ENCODE measurements around the gene OR51D1.

OR51D1 gene

DNA sequence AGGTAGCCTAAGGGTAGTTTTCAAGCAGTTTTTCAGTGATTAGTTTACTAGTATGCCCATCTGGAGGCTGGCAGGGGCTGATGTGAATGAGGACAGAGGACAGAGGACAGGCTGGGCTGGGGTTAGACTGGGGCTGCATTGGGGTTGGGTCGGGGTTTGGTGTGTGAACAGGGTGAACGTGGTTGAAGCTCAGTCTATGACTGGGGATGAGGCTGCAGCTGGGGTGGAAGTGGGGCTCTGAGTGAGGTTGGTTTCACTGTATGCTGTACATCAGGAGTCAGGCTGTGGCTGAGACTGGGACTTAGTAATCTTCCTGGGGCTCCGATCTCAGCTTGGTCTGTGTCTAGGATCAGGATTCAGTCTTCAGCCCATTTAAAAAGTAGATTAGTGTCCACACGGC is 7.0 kb downstream of the OR51D1 start:
- no peak for DNase-seq (ENCODE audit: low read depth in 2 of 2)

GRCh38 chr11:4645974-4646373 is 8.7 kb downstream of the OR51D1 start:
- DNase-seq (ENCODE audit: low read depth in 2 of 2): no peak

- DNase-seq (ENCODE audit: low read depth in 2 of 2): no peak
Observed at GRCh38 chr11:4647766-4648165, 10.5 kb downstream of the OR51D1 start.

DNA sequence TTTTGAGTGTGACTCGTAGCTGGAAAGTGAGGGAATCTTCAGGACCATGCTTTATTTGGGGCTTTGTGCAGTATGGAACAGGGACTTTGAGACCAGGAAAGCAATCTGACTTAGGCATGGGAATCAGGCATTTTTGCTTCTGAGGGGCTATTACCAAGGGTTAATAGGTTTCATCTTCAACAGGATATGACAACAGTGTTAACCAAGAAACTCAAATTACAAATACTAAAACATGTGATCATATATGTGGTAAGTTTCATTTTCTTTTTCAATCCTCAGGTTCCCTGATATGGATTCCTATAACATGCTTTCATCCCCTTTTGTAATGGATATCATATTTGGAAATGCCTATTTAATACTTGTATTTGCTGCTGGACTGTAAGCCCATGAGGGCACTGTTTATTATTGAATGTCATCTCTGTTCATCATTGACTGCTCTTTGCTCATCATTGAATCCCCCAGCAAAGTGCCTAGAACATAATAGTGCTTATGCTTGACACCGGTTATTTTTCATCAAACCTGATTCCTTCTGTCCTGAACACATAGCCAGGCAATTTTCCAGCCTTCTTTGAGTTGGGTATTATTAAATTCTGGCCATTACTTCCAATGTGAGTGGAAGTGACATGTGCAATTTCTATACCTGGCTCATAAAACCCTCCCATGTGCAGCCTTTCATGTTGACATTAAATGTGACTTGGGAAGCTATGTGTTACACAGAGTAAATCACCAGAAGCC is 17.5 kb downstream of the OR51D1 start:
- DNase-seq (ENCODE audit: low read depth in 2 of 2): no peak

DNA sequence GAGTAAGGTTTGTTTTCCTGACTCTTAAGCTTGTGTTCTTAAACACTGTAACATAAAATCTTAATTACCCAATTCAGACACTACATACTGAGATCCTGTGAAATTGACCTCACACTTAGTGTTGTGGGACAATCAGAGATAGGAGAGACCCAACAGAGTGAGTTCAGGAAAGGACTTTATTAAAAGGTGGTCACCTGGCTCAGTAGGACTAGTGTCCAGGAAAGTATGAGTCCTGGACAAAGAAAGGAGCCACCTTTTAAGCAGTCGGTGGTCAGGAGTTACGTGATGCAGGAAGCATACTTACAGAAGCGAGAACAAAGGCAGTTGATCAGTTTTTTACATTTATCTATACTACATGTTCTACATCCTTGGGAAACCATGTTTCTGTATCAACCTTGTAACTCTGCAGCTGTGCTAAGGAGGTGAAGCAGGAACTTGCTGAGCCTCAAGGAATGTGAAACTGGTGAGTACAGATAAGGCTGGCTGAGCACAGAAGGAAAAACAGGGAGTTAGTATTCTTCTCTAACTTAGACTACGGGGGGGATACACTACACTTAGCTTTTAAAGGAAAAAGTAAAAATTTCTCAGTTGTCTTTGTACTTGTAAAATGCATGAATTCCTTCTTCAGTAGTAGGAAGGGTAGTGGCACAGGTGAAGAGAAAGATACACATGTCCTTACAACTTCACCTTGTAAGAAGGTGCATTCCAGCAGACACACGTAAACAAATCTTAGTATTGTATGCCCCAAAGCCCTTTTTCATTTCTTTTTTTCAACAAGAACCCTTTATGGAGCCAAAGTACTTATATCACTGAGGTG is 21.6 kb downstream of the OR51D1 start:
- DNase-seq (ENCODE audit: low read depth in 2 of 2): no peak

- no peak for DNase-seq (ENCODE audit: low read depth in 2 of 2)
Observed at GRCh38 chr11:4662876-4663275, 25.6 kb downstream of the OR51D1 start.

DNA sequence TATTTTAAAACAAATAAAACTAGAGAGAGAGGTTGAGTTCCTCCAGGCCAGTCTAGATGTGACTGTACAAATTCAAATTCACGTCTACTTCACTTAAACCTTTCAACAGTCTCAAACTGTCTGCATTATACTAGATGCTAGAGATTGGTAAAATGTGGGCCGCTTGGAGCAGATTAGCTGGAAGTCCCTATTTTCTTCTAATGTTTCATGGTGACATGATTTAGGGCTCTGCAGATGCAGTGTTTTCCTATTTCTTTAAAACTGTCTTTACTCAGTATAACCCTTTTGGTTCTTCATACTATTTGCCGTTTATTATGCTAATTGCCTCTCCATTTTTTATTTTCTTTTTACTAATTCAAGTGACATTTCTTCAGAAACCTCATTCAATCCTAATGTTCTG is 26.9 kb downstream of the OR51D1 start:
- no peak for DNase-seq (ENCODE audit: low read depth in 2 of 2)

DNA sequence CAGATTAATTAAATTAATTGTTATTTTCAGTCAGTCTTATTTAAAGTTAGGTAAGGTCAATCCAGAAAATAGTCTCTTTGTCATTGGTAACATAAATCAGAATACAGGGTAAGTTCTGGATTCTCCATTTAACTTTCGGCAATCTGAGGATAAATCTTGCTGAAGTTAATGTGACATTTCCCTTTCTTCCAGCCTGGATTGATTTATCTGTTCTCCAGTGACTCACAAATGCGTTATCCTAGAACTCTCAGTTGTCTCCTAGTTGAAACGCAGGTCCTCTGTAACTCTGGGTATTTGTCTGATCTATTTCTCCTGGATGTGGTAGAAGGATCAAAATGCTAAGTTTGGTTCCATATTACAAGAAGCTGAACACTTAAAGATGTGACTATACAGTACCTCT is 27.5 kb downstream of the OR51D1 start:
- DNase-seq (ENCODE audit: low read depth in 2 of 2): no peak

GRCh38 chr11:4665424-4665823 is 28.1 kb downstream of the OR51D1 start:
- DNase-seq (ENCODE audit: low read depth in 2 of 2): no peak

DNA sequence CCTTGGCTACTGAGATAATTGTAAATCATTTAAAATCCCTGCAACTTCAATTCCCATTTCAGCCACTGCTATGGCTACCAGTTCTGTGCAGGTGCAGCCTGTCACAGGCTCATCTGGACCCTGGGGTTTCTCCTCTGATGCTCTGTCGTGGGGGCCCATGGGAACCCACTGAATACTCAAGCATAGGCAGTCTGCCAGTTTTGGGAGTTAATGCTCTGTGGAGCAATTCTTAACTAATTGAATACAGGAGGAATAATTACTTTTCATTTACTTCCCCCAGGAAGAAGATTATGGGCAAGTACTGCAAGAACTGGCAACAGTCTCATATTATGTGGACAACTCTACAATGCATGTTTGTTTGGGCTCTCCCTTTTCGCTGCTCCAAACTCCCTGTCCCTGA is 34.5 kb downstream of the OR51D1 start:
- DNase-seq (ENCODE audit: low read depth in 2 of 2): no peak

- DNase-seq (ENCODE audit: low read depth in 2 of 2): no peak
Observed at GRCh38 chr11:4672470-4672869, 35.2 kb downstream of the OR51D1 start.

- DNase-seq (ENCODE audit: low read depth in 2 of 2): no peak
Observed at GRCh38 chr11:4673781-4674180, 36.5 kb downstream of the OR51D1 start.

DNA sequence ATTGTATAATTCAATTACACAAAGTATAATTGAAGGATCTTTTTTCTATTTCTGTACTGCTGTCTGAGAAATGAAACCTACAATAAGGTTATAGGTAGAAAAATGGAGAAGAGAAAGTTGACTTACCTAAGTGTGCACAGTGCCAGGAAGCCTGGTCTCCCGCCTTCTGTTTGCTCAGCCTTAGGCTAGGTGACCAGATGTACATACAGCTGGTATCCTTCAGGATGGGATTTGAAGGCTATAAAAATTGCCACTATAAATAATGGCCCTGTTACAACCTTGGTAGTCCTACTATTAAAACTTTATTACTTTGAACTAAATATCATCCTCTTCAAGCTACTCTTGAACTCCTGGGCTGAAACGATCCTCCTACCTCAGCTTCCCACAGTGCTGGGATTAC is 40.7 kb downstream of the OR51D1 start:
- no peak for DNase-seq (ENCODE audit: low read depth in 2 of 2)

DNA sequence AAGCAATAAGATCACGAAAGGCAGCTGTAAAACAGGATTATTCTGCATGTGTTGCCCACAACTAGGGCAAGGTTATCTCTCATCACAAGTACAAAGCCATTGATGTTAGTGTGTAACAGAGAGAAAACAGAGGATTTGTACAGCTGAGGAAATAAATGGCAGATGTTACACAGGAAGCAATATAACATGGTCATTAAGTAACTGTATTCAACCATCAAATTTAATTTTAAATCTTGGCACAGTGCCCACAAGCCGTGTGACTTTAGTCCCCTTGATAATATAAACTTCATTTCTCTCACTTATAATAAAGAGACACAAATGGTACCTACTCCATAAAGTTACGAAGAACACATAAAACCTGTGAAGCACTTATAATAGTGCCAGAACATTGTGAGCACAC is 43.1 kb downstream of the OR51D1 start:
- no peak for DNase-seq (ENCODE audit: low read depth in 2 of 2)

- no peak for DNase-seq (ENCODE audit: low read depth in 2 of 2)
Observed at GRCh38 chr11:4682623-4683419, 45.5 kb downstream of the OR51D1 start.

DNA sequence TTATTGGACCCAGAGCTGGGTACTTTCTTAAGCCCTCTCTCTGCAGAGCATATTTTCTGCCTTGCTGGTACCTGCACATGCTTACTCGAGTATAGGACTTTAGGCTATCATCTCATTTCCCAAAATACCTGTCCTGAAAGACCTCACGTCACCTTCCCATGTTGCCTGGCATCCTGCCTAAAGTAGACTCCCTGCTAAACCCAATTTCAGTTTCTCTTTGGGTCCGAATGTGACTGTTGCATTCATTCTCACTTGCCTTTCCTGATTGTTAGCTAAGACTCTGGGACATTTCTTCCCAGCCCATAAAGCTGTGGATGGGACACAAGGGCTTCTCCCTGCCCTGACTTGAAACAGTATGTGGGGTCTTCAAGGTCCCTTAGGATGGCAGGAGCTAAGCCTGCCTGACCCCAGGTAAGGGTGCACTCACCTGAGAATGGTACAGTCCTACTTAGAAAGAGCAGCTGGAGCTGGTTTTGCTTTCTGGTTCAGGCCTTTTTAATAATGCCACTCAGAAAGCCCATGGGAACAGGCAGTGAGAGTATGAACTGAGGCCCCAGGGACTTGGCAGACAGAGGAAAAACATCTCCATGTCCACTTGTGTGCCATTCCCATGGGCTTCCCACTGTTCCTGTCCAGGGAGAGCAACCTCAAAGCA is 47.5 kb downstream of the OR51D1 start:
- no peak for DNase-seq (ENCODE audit: low read depth in 2 of 2)

Data from stimulated activated CD4-positive, alpha-beta T cell treated with anti-CD3 and anti-CD28 coated beads, Interleukin-1b, Interleukin-23, amount 100 ng/mL, for 1 hour (primary cell).